Measurements from ENCODE around the gene RAB22A. TPM values are rescaled to one million over a fixed set of nuclear protein-coding genes. Genes with fewer than 3 reads are reported as not detected.
"Not testable (repeated sequence)": the region's sequence is repeated elsewhere in the genome, so short reads cannot be mapped to it uniquely, and the experiment has no call there.

Gene RAB22A
- total RNA-seq, 1 donor from 2014 or later: 21.3 TPM

- Mint-ChIP-seq H3K4me1 (ENCODE audit: unreplicated experiment) (peaks cover 7% of the 10 kb centered on the region), H3K27me3 (ENCODE audit: unreplicated experiment) (no peaks in the 10 kb centered on the region), H3K36me3 (ENCODE audit: unreplicated experiment) (no peaks in the 10 kb centered on the region), H3K4me3 (ENCODE audit: unreplicated experiment) (no peak overlapping the region), H3K27ac (ENCODE audit: unreplicated experiment) (no peak overlapping the region), H3K9me3 (ENCODE audit: unreplicated experiment) (no peaks in the 10 kb centered on the region)
- no peak for DNase-seq (ENCODE audit: extremely low spot score, unreplicated experiment)
- no peak for TF ChIP-seq CTCF (IDR thresholded peaks at IDR 0.05)
Observed at GRCh38 chr20:58372806-58373205, 63.3 kb downstream of the RAB22A start.

- H3K4me1 Mint-ChIP-seq (ENCODE audit: unreplicated experiment); H3K27ac Mint-ChIP-seq (ENCODE audit: unreplicated experiment); H3K4me3 Mint-ChIP-seq (ENCODE audit: unreplicated experiment); H3K36me3 Mint-ChIP-seq (ENCODE audit: unreplicated experiment); H3K27me3 Mint-ChIP-seq (ENCODE audit: unreplicated experiment); H3K9me3 Mint-ChIP-seq (ENCODE audit: unreplicated experiment); DNase-seq (ENCODE audit: extremely low spot score, unreplicated experiment): not testable (repeated sequence)
Observed at GRCh38 chr20:58373296-58373695, 63.8 kb downstream of the RAB22A start.

GRCh38 chr20:58374027-58374850 is 64.7 kb downstream of the RAB22A start:
- H3K27ac Mint-ChIP-seq (ENCODE audit: unreplicated experiment): peak overlapping the region; percentile 18
- TF ChIP-seq CTCF (IDR thresholded peaks at IDR 0.05): no peak
- no peak for DNase-seq (ENCODE audit: extremely low spot score, unreplicated experiment)
- H3K27me3 Mint-ChIP-seq (ENCODE audit: unreplicated experiment): peaks cover 2% of the 10 kb centered on the region
- no peaks in the 10 kb centered on the region for H3K9me3 Mint-ChIP-seq (ENCODE audit: unreplicated experiment)
- H3K4me3 Mint-ChIP-seq (ENCODE audit: unreplicated experiment): no peak overlapping the region
- no peaks in the 10 kb centered on the region for H3K36me3 Mint-ChIP-seq (ENCODE audit: unreplicated experiment)
- peaks cover 7% of the 10 kb centered on the region for H3K4me1 Mint-ChIP-seq (ENCODE audit: unreplicated experiment)

- no peak overlapping the region for H3K4me3 Mint-ChIP-seq (ENCODE audit: unreplicated experiment)
- H3K4me1 Mint-ChIP-seq (ENCODE audit: unreplicated experiment): peaks cover 7% of the 10 kb centered on the region
- H3K36me3 Mint-ChIP-seq (ENCODE audit: unreplicated experiment): no peaks in the 10 kb centered on the region
- H3K27ac Mint-ChIP-seq (ENCODE audit: unreplicated experiment): peak overlapping the region; percentile 53
- no peak for TF ChIP-seq CTCF (IDR thresholded peaks at IDR 0.05)
- DNase-seq (ENCODE audit: extremely low spot score, unreplicated experiment): no peak
- H3K9me3 Mint-ChIP-seq (ENCODE audit: unreplicated experiment): no peaks in the 10 kb centered on the region
- H3K27me3 Mint-ChIP-seq (ENCODE audit: unreplicated experiment): peaks cover 2% of the 10 kb centered on the region
Observed at GRCh38 chr20:58374906-58375758, 65.6 kb downstream of the RAB22A start.

- Mint-ChIP-seq H3K4me3 (ENCODE audit: unreplicated experiment) (no peak overlapping the region), H3K27me3 (ENCODE audit: unreplicated experiment) (peaks cover 2% of the 10 kb centered on the region), H3K27ac (ENCODE audit: unreplicated experiment) (peak overlapping the region; percentile 53), H3K4me1 (ENCODE audit: unreplicated experiment) (peaks cover 7% of the 10 kb centered on the region), H3K9me3 (ENCODE audit: unreplicated experiment) (no peaks in the 10 kb centered on the region), H3K36me3 (ENCODE audit: unreplicated experiment) (no peaks in the 10 kb centered on the region)
- TF ChIP-seq CTCF (IDR thresholded peaks at IDR 0.05): no peak
- DNase-seq (ENCODE audit: extremely low spot score, unreplicated experiment): no peak
Observed at GRCh38 chr20:58375759-58376352, 66.3 kb downstream of the RAB22A start.
